NCI-H2081 treated with DMSO at 0.1 percent for 48 hours (cell line): ENCODE results near the gene HUNK.
"Not testable (repeated sequence)": the region's sequence is repeated elsewhere in the genome, so short reads cannot be mapped to it uniquely, and the experiment has no call there.

Experiments used
- DNase-seq: peaks from one replicate; lab custom pipeline; 2025; lab: John Stamatoyannopoulos, UW

The HUNK gene

GRCh38 chr21:31993826-31994825, 121.3 kb downstream of the HUNK start:
- DNase-seq, result no peak

- no peak for DNase-seq
Measured at GRCh38 chr21:31997191-31997590, 124.4 kb downstream of the HUNK start.

DNA sequence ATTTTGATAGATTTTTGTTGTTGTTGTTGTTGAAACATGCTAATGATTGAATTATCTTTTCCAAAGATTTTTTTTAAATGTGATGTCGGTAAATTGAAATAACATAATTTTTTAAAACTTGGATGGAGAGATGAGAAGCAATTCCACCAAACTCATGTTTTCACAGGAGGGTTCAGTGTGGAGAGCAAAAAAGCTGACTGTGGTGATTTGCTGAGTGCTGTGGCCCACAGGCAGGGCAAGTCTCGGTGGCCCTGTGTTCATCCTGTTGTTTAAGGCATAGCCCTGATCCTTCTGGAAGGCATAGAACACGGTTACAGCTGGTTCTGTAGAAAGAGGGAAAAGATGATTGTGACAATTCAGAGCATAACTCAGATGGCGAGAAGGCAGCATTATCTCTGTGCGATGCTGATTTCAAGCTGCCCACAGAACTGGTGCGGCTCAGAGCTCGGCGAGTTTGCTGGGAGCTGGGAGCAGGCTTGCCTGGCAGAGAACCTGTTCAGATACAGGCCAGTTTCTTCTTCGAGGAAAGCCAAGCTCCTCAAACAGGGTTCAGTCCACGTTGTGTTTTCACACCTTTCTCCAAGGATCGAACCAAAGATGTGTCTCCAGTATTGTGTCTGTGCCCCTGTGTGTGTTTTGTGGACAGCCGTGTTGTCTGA, 127.1 kb downstream of the HUNK start:
- no peak for DNase-seq

GRCh38 chr21:32001390-32001789, 128.6 kb downstream of the HUNK start:
- no peak for DNase-seq

DNA sequence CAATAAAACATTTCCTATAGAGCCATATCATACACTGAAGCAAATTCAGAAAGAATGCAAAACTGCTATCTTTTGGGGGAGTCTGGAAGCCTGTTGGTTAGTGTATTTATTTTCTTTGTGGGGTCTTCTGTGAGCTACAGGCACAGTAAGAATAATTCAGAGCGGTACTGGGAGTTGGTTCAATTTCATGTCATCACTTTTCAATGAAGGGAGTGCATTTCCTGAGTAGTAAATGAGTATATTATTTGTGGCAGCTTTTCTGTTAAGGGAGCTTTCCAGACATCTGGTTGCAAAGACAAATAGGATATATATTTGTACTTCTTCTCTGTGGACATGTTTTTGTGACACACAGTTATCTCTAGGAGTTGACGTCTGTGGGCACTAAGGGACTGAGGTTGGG, 130.6 kb downstream of the HUNK start:
- no peak for DNase-seq

- no peak for DNase-seq
Measured at GRCh38 chr21:32004291-32004690, 131.5 kb downstream of the HUNK start.

- DNase-seq, result no peak
Measured at GRCh38 chr21:32007456-32007855, 134.6 kb downstream of the HUNK start.

DNA sequence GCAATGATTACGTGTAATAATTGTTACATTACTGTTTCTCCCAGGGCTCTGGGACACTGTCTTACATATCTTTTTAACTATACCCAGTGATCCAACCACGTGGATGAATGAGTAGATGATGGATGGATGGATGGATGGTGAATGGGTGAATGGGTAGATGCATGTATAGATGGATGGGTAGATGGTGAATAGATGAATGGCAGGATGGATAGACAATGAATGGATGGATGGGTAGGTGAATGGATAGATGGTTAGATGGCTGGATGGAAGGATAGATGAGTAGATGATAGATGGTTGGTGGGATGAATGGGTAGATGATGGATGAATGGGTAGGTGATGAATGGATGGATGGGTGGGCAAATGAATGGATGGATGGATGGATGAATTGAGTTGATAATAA, 135.9 kb downstream of the HUNK start:
- no peak for DNase-seq

DNA sequence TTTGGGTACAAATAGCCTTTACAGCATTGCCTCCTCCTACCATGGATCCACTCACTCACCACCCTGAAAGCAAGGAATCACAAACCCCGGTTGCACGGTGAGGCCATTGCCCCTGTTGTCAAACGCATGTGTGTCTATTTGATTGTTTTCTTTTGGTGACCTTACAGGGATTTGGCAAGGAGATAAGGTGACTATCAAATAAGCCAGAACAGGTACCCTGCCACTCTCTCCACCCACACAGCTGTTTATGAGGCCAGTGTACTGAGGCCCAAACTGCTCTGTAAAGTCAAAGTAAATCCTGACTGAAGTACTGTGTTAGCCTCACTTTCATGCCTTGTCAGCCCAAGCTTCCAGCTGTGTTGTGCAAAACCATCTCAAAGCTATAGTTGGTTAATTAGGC, 136.4 kb downstream of the HUNK start:
- DNase-seq, result no peak

DNA sequence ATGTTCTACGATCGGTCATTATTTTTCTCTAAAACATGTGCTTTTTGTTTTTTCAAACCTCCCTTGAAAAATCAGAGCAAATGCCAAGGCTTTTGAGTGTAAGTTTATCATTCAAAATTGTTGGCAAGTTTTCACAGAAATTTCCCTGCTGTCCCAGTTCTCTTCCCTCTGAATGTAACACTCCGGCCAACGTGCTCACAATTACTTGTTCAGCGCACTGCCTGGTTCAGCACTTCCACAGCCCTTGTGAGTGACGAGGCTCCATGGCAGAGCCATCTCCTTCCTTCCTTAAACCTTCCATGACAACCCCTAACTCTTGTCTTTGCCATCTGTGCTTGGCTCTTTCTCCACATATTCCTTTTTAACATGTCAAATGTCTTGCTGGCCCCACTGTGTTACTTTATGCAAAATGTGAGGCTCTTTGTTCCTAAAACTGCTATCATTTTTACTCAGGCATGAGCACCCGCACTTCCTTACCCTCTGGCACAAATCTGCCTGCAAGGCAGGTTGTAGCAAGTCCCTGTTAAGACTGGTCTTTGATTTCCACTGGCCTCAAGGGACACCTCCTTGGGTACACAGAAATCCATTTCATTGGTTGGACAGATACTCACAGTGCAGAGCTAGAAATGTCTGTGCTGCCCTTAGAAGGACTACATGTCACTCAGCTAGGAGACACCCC, 142.8 kb downstream of the HUNK start:
- no peak for DNase-seq

GRCh38 chr21:32018381-32018780, 145.6 kb downstream of the HUNK start:
- DNase-seq, result no peak

GRCh38 chr21:32020564-32020963, 147.7 kb downstream of the HUNK start:
- DNase-seq, result no peak

DNA sequence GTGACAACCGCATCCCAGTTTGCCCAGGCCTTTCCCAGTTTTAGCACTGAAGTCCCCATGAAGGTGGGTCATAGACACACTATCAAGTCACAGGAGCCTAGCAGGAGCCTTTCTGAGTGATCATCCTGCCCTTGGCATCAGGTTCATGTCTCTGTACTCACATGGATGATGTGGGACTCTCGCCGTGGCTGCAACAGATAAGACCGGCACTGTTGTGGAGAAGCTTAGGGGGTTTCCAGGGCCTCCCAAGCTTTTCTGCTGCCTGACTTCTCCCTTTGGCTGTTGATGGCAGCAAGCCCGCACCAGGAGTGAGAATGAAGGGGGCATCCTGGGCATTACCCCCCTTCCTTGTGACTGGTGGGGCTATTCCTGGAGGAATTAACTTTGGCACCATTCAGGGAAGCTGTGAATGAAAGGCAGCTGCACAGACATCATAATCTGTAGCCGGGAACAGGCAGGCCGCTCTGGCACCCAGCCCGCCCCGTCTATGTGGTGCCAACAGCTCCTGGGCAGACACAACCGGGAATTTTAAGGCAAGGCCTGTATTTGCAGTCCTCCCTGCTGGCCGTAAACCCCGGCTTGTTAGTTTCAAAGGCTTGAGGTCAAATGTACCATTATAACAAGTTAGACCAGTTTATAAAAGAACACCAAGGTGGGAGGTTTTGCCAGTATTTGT, 148.6 kb downstream of the HUNK start:
- DNase-seq, result no peak

GRCh38 chr21:32022146-32022545, 149.3 kb downstream of the HUNK start:
- DNase-seq, result no peak

DNA sequence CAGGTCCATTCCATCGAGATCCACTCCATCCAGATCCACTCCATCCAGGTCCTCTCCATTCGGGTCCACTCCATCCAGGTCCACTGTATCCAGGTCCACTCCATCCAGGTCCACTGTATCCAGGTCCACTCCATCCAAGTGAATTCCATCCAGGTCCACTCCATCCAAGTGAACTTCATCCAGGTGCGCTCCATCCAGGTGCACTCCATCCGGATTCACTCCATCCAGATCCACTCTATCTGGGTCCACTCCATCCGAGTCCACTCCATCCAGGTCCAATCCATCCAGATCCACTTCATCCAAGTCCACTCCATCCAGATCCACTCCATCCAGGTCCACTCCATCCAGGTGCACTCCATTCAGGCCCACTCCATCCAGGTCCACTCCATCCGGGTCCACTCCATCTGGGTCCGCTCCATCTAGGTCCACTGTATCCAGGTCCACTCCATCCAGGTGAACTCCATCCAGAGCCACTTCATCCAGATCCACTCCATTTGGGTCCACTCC, 157.4 kb downstream of the HUNK start:
- DNase-seq, result no peak

DNA sequence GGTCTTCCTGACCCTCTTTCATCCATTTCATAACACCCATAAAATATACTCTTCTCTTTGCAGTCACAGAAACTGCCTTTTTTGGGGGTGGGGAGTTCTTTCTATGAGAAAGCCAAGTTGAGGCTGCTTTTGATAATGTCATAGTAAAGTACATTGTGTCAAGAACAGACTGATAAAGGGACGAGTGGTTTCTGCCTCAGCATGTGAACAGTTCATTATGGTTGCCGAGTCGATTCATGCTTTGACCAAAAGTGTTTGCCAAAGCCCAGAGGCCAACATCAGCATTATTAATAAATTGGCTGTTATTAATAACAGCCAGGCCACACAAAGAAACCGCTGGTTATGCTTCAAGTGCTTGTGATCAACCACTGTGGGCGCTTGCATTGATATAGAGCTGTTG, 162.0 kb downstream of the HUNK start:
- no peak for DNase-seq

GRCh38 chr21:32035617-32036016, 162.8 kb downstream of the HUNK start:
- DNase-seq, result no peak

DNA sequence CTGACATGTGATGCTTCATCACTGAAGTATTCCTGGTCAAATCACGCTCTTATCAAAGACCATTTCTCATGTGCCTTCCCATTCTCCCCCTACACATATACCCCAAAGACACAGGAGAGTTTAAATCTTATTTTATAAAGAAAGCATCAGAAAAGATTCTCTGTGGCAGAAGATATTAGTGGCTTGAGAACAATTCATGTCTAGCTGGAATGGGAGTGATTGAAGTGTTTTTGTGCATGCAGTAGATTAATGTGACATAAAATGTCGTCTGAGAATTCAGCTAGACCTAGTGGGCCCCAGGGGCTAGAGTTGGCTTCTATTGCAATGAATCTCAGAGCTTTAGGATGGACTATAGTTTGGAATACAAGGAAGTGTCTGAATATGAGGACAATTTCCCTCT, 163.9 kb downstream of the HUNK start:
- DNase-seq, result no peak

GRCh38 chr21:32038751-32039150, 165.9 kb downstream of the HUNK start:
- DNase-seq, result not testable (repeated sequence)

GRCh38 chr21:32043458-32043857, 170.6 kb downstream of the HUNK start:
- no peak for DNase-seq

GRCh38 chr21:32044205-32045180, 171.7 kb downstream of the HUNK start:
- DNase-seq, result no peak
